Measurements from ENCODE around the gene DNAAF9. TPM values are rescaled to one million over a fixed set of nuclear protein-coding genes. Genes with fewer than 3 reads are reported as not detected.

Gene DNAAF9
- 10 to 100 TPM; 11.7 to 15.5 (median 12.9) TPM for total RNA-seq (2021; fragmentation: NEBNext Ultra II Directional; extraction: Animal tissue kit (Norgen Biotek cat#: 25700))
- long read RNA-seq, full-length matches to known transcripts: 1 of 11 reads
- long read RNA-seq, partial matches to known transcripts: 5 of 11 reads
- long read RNA-seq, other reads (novel, unspliced or antisense): 5 of 11 reads

DNA sequence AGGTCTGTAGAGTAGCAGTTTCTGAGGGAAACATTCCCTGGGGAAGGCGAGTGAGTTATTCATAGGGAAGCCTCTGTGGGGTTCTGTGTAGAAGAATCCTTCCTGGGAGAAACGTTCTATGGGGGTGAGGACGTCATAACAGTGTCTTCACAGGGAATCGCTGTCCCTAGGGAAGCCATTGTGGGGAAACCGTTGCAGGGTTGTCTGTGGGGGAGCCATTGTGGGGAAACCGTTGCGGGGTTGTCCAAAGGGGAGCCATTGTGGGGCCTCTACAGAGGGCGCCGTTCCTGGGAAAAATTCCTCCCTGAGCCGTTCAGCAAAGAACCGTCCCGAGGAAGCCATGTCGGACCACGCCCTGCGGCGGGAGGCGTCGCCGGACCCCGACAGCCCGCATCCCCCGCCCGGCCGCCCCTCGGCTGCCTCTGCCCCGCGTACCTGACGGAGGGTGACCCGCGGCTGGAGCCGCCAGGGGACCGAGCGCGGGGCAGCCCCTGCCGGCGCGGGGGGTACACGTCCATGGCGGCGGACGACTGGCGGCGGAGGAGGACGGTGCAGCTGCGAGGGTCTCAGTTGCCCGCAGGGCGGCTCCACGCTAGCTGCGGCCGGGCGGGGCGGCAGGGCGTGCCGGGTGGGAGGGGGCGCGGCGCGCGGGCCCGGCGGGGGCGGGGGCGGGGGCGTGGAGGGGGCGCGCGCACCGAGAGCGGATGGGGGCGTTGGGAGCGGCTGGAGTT is at the start of gene DNAAF9:
Gene DNAAF9, minus strand, starts transcription at position 630 of the 731 bp plus-strand sequence. Its CDS starts 112 bp downstream, at position 518.
- Mint-ChIP-seq H3K36me3 (ENCODE audit: low read depth) (no peaks in the 10 kb centered on the region), H3K4me1 (ENCODE audit: low read depth) (peaks cover 38% of the 10 kb centered on the region), H3K4me3 (peak within 1 kb of the TSS; percentile 92), H3K27ac (peak within 1 kb of the TSS; percentile 95), H3K27me3 (ENCODE audit: insufficient read depth) (no peaks in the 10 kb centered on the region; the same call in 1 of the 2 replicates), H3K9me3 (no peaks in the 10 kb centered on the region)
- TF ChIP-seq, protein P1, sequence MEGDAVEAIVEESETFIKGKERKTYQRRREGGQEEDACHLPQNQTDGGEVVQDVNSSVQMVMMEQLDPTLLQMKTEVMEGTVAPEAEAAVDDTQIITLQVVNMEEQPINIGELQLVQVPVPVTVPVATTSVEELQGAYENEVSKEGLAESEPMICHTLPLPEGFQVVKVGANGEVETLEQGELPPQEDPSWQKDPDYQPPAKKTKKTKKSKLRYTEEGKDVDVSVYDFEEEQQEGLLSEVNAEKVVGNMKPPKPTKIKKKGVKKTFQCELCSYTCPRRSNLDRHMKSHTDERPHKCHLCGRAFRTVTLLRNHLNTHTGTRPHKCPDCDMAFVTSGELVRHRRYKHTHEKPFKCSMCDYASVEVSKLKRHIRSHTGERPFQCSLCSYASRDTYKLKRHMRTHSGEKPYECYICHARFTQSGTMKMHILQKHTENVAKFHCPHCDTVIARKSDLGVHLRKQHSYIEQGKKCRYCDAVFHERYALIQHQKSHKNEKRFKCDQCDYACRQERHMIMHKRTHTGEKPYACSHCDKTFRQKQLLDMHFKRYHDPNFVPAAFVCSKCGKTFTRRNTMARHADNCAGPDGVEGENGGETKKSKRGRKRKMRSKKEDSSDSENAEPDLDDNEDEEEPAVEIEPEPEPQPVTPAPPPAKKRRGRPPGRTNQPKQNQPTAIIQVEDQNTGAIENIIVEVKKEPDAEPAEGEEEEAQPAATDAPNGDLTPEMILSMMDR (IDR thresholded peaks at IDR 0.05): peak; percentile 71
- DNase-seq: peak; percentile 34

- Mint-ChIP-seq H3K4me1 (ENCODE audit: low read depth) (peaks cover 7% of the 10 kb centered on the region), H3K36me3 (ENCODE audit: low read depth) (no peaks in the 10 kb centered on the region), H3K4me3 (no peak overlapping the region), H3K9me3 (no peaks in the 10 kb centered on the region), H3K27ac (no peak overlapping the region), H3K27me3 (ENCODE audit: insufficient read depth) (peaks cover 35% of the 10 kb centered on the region)
- TF ChIP-seq, protein P1 (IDR thresholded peaks at IDR 0.05): no peak
- no peak for DNase-seq
These were observed 49.2 kb upstream of the DNAAF9 start for GRCh38 chr20:3456648-3457047.

GRCh38 chr20:3454831-3455230 is 47.4 kb upstream of the DNAAF9 start:
- Mint-ChIP-seq H3K27me3 (ENCODE audit: insufficient read depth) (peaks cover 37% of the 10 kb centered on the region), H3K4me1 (ENCODE audit: low read depth) (no peaks in the 10 kb centered on the region), H3K9me3 (no peaks in the 10 kb centered on the region), H3K36me3 (ENCODE audit: low read depth) (no peaks in the 10 kb centered on the region), H3K27ac (no peak overlapping the region), H3K4me3 (no peak overlapping the region)
- no peak for DNase-seq
- TF ChIP-seq, protein P1 (IDR thresholded peaks at IDR 0.05): no peak

GRCh38 chr20:3452690-3453089 is 45.2 kb upstream of the DNAAF9 start:
- Mint-ChIP-seq H3K36me3 (ENCODE audit: low read depth) (no peaks in the 10 kb centered on the region), H3K27me3 (ENCODE audit: insufficient read depth) (peaks cover 34% of the 10 kb centered on the region), H3K4me3 (no peak overlapping the region), H3K4me1 (ENCODE audit: low read depth) (no peaks in the 10 kb centered on the region), H3K9me3 (no peaks in the 10 kb centered on the region), H3K27ac (no peak overlapping the region)
- no peak for DNase-seq
- TF ChIP-seq, protein P1 (IDR thresholded peaks at IDR 0.05): no peak

DNA sequence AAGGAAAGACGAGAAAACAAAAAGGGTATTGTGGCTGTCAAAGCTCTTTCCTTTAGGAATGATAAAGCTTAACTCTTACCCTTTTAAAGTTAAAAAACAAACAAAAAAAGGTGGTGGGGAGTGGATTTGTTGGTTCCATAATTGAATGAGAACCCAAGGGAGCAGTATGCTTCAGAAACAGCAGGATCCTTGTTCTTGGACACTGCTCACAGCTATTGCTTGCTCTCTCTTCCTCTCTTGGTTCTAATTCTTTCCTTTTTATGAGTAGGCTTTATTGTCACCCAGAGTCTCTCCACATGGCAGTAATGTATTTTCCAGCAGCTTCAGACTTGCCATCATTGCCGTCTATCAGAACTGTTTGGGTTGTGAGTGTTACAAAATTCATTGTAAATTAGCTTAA is 44.7 kb upstream of the DNAAF9 start:
- no peaks in the 10 kb centered on the region for H3K36me3 Mint-ChIP-seq (ENCODE audit: low read depth)
- TF ChIP-seq, protein P1 (IDR thresholded peaks at IDR 0.05): no peak
- no peaks in the 10 kb centered on the region for H3K4me1 Mint-ChIP-seq (ENCODE audit: low read depth)
- no peak overlapping the region for H3K4me3 Mint-ChIP-seq
- H3K9me3 Mint-ChIP-seq: no peaks in the 10 kb centered on the region
- no peak overlapping the region for H3K27ac Mint-ChIP-seq
- peaks cover 29% of the 10 kb centered on the region for H3K27me3 Mint-ChIP-seq (ENCODE audit: insufficient read depth)
- DNase-seq: no peak
